Measurements from ENCODE around the gene RBMS3. TPM values are rescaled to one million over a fixed set of nuclear protein-coding genes. Genes with fewer than 3 reads are reported as not detected.

Gene RBMS3
- total RNA-seq, 1 donor from 2014 or later, result 3.8 TPM

DNA sequence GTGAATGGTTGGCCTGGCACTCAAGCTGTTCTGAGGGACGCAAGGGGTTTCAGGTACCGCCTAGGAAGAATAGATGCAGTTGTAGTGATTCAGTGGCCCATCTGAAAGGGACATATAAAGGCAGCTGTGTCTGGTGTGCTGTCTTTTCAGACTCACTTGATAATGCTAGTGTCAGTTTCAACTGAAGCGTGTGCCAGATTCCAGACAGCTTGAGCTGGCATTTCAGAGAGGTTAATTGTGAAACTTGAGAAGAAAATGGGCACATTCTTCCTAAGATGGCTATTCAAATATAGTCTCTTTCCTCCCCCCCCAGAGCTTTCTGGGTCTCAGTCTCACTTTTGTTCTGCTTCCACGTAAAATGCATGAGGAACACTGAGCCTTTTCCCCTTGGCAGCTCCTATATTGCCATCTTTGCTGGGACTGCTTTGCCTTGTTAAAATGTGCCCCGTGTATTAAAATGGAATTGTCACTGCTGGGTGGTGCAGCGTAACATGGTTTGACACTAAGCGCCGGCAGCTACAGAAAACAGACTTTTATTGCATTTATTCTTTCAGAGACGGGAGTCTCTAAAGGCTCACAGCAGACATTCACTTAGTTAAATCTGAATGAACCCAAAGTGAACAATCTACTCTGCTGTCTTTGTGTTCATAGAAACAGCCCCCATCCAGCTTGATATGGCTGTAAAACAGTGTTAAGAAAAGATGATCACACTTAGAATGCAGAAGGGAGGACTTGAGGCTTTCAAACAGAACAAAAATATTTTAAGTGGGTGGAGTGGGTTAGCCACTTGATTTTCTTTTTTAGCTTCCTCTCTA is 478.7 kb downstream of the RBMS3 start:
- Mint-ChIP-seq H3K27ac (no peak overlapping the region), H3K36me3 (ENCODE audit: insufficient read depth) (no peaks in the 10 kb centered on the region), H3K4me3 (ENCODE audit: low read depth) (no peak overlapping the region), H3K4me1 (ENCODE audit: low read depth) (peaks cover 15% of the 10 kb centered on the region), H3K27me3 (no peaks in the 10 kb centered on the region), H3K9me3 (ENCODE audit: low read depth) (no peaks in the 10 kb centered on the region)
- DNase-seq (ENCODE audit: low spot score, unreplicated experiment), result no peak
- TF ChIP-seq, protein P1, sequence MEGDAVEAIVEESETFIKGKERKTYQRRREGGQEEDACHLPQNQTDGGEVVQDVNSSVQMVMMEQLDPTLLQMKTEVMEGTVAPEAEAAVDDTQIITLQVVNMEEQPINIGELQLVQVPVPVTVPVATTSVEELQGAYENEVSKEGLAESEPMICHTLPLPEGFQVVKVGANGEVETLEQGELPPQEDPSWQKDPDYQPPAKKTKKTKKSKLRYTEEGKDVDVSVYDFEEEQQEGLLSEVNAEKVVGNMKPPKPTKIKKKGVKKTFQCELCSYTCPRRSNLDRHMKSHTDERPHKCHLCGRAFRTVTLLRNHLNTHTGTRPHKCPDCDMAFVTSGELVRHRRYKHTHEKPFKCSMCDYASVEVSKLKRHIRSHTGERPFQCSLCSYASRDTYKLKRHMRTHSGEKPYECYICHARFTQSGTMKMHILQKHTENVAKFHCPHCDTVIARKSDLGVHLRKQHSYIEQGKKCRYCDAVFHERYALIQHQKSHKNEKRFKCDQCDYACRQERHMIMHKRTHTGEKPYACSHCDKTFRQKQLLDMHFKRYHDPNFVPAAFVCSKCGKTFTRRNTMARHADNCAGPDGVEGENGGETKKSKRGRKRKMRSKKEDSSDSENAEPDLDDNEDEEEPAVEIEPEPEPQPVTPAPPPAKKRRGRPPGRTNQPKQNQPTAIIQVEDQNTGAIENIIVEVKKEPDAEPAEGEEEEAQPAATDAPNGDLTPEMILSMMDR (IDR thresholded peaks at IDR 0.05; ENCODE audit: unreplicated experiment), result no peak

- Mint-ChIP-seq H3K27ac (no peak overlapping the region), H3K4me1 (ENCODE audit: low read depth) (peaks cover 17% of the 10 kb centered on the region), H3K9me3 (ENCODE audit: low read depth) (no peaks in the 10 kb centered on the region), H3K36me3 (ENCODE audit: insufficient read depth) (no peaks in the 10 kb centered on the region), H3K4me3 (ENCODE audit: low read depth) (no peak overlapping the region), H3K27me3 (no peaks in the 10 kb centered on the region)
- no peak for DNase-seq (ENCODE audit: low spot score, unreplicated experiment)
- TF ChIP-seq, protein P1 (IDR thresholded peaks at IDR 0.05; ENCODE audit: unreplicated experiment), result no peak
These were observed 479.4 kb downstream of the RBMS3 start for GRCh38 chr3:29760226-29760685.

GRCh38 chr3:29761517-29761916 is 480.6 kb downstream of the RBMS3 start:
- H3K36me3 Mint-ChIP-seq (ENCODE audit: insufficient read depth), result no peaks in the 10 kb centered on the region
- peaks cover 6% of the 10 kb centered on the region for H3K9me3 Mint-ChIP-seq (ENCODE audit: low read depth)
- peaks cover 17% of the 10 kb centered on the region for H3K4me1 Mint-ChIP-seq (ENCODE audit: low read depth)
- H3K27ac Mint-ChIP-seq, result no peak overlapping the region
- H3K4me3 Mint-ChIP-seq (ENCODE audit: low read depth), result no peak overlapping the region
- no peak for DNase-seq (ENCODE audit: low spot score, unreplicated experiment)
- no peaks in the 10 kb centered on the region for H3K27me3 Mint-ChIP-seq
- TF ChIP-seq, protein P1 (IDR thresholded peaks at IDR 0.05; ENCODE audit: unreplicated experiment), result no peak

DNA sequence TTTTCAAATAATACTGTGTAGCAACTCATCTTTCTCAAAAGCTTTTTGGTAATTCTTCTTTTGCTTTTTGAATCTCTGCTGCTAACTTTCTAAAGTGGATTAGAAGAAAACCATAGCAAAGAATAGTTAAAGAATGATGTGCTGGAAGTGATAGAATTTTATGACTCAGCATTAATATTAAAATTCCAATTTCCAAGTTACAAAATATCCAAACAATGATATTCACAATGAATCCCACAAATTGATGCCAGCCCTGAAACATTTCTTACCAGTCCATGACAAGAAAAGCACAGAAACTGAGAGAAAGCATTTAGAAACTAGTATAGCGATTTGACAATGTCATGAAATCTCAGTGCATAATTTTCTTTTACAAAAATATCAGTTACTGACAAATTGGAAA is 482.2 kb downstream of the RBMS3 start:
- H3K4me1 Mint-ChIP-seq (ENCODE audit: low read depth), result peaks cover 17% of the 10 kb centered on the region

GRCh38 chr3:29764041-29764440 is 483.2 kb downstream of the RBMS3 start:
- Mint-ChIP-seq H3K9me3 (ENCODE audit: low read depth) (peaks cover 11% of the 10 kb centered on the region), H3K27me3 (no peaks in the 10 kb centered on the region), H3K4me1 (ENCODE audit: low read depth) (peaks cover 15% of the 10 kb centered on the region), H3K27ac (no peak overlapping the region), H3K36me3 (ENCODE audit: insufficient read depth) (no peaks in the 10 kb centered on the region), H3K4me3 (ENCODE audit: low read depth) (no peak overlapping the region)
- no peak for DNase-seq (ENCODE audit: low spot score, unreplicated experiment)
- TF ChIP-seq, protein P1 (IDR thresholded peaks at IDR 0.05; ENCODE audit: unreplicated experiment), result no peak

More for the DNA sequence above, 482.2 kb downstream of the RBMS3 start:
- no peaks in the 10 kb centered on the region for H3K36me3 Mint-ChIP-seq (ENCODE audit: insufficient read depth)
- no peak overlapping the region for H3K4me3 Mint-ChIP-seq (ENCODE audit: low read depth)
- no peak for DNase-seq (ENCODE audit: low spot score, unreplicated experiment)
- H3K9me3 Mint-ChIP-seq (ENCODE audit: low read depth), result peaks cover 8% of the 10 kb centered on the region
- H3K27ac Mint-ChIP-seq, result no peak overlapping the region
- TF ChIP-seq, protein P1 (IDR thresholded peaks at IDR 0.05; ENCODE audit: unreplicated experiment), result no peak
- no peaks in the 10 kb centered on the region for H3K27me3 Mint-ChIP-seq
